ENCODE results near the gene AFAP1L1.
A peak's percentile ranks its signal among the peaks of the same experiment; 100 is the strongest.

GRCh38 chr5:149237662-149238061 lies 34.0 kb upstream of the AFAP1L1 start:
- TF ChIP-seq CTCF (IDR thresholded peaks at IDR 0.05 in 2 of 3, conservative IDR thresholded peaks at IDR 0.05 in 1 of 3; ENCODE audit: insufficient read depth in 2 of 3, low read depth in 1 of 3, low read length in 3 of 3): peak in 2 of 3 experiments; percentile 27 to 33; a peak in 1 of 6 replicates
- no peak for TF ChIP-seq ZNF324 (CRISPR knock-in tag; IDR thresholded peaks at IDR 0.05)
- TF ChIP-seq EZH2 (IDR thresholded peaks at IDR 0.05; ENCODE audit: borderline replicate concordance, low read depth, low read length): no peak
- no peak for TF ChIP-seq SMARCB1 (IDR thresholded peaks at IDR 0.05; ENCODE audit: insufficient read length, low read depth)
- no peak for TF ChIP-seq C11orf30 (IDR thresholded peaks at IDR 0.05; ENCODE audit: low read depth)
- TF ChIP-seq MTA2 (IDR thresholded peaks at IDR 0.05; ENCODE audit: low read depth): no peak
- no peak for TF ChIP-seq CREM (IDR thresholded peaks at IDR 0.05; ENCODE audit: low read depth)
- TF ChIP-seq REST (IDR thresholded peaks at IDR 0.05; ENCODE audit: borderline replicate concordance): no peak
- no peak for TF ChIP-seq REST (CRISPR knock-in tag; IDR thresholded peaks at IDR 0.05; ENCODE audit: low read depth)

All from K562 (cell line).